HepG2 (cell line): Measurements from ENCODE around the gene BCL6. TPM values are rescaled to one million over a fixed set of nuclear protein-coding genes. Genes with fewer than 3 reads are reported as not detected.

ENCODE experiments used
- DNMT3B ChIP-seq: conservative IDR thresholded peaks from 2 replicates; pipeline ENCODE4 v1.6.1; 2016; ENCODE audit warnings: missing biosample characterization, control low read depth
- GATAD2A ChIP-seq: IDR thresholded peaks from 2 replicates; pipeline ENCODE4 v1.6.1; 2016
- IRF9 ChIP-seq: sonication (generic); formaldehyde crosslinking; IDR thresholded peaks from 2 replicates; pipeline ENCODE4 v1.8.0; 2022; ENCODE audit warnings: missing genetic modification reagents, mild to moderate bottlenecking, borderline replicate concordance
- RBFOX2 ChIP-seq: fragments of 200-400 bp; formaldehyde crosslinking; IDR thresholded peaks from 2 replicates; pipeline ENCODE4 v1.6.1; 2017; ENCODE audit warnings: low read depth, mild to moderate bottlenecking, low read length
- RBM39 ChIP-seq: fragments of 200-400 bp; formaldehyde crosslinking; IDR thresholded peaks from one replicate; pipeline ENCODE4 v1.6.1; 2018; ENCODE audit warnings: antibody characterized with exemption, mild to moderate bottlenecking, low read depth, low read length; ENCODE audit not compliant: poor library complexity, severe bottlenecking
- REPIN1 ChIP-seq: sonication (generic); formaldehyde crosslinking; IDR thresholded peaks from 2 replicates; pipeline ENCODE4 v1.8.0; 2022; ENCODE audit warnings: missing genetic modification reagents, low read depth, mild to moderate bottlenecking, borderline replicate concordance
- SKI ChIP-seq: fragments of 450-650 bp; IDR thresholded peaks from one replicate; pipeline ENCODE4 v1.6.1; 2018; ENCODE audit warnings: mild to moderate bottlenecking; ENCODE audit not compliant: partially characterized antibody
- SRSF1 ChIP-seq: fragments of 200-400 bp; formaldehyde crosslinking; optimal IDR thresholded peaks from 2 replicates; pipeline ENCODE3; 2017; ENCODE audit warnings: mild to moderate bottlenecking, low read depth, low read length, moderate library complexity
- TAF1 ChIP-seq: sonication (generic); formaldehyde crosslinking; IDR thresholded peaks from 2 replicates; pipeline ENCODE4 v1.4.0; 2020; ENCODE audit warnings: missing genetic modification reagents
- XRCC5 ChIP-seq: fragments of 200-400 bp; formaldehyde crosslinking; optimal IDR thresholded peaks from 2 replicates; pipeline ENCODE3; 2017; ENCODE audit warnings: mild to moderate bottlenecking, low read length
- ZNF225 ChIP-seq: sonication (generic); formaldehyde crosslinking; IDR thresholded peaks from 2 replicates; pipeline ENCODE4 v1.4.0; 2020; ENCODE audit warnings: mild to moderate bottlenecking, missing genetic modification reagents
- ZNF256 ChIP-seq: sonication (generic); formaldehyde crosslinking; conservative IDR thresholded peaks from 2 replicates; pipeline ENCODE4 v1.4.0; 2020; ENCODE audit warnings: missing genetic modification reagents
- ZNF274 ChIP-seq: sonication (generic); formaldehyde crosslinking; IDR thresholded peaks from 2 replicates; pipeline ENCODE4 v1.5.1; 2020; ENCODE audit warnings: mild to moderate bottlenecking, missing genetic modification reagents
- ZNF292 ChIP-seq: sonication (generic); formaldehyde crosslinking; IDR thresholded peaks from 2 replicates; pipeline ENCODE4 v1.8.1; 2022; ENCODE audit warnings: mild to moderate bottlenecking, low read depth, missing genetic modification reagents, borderline replicate concordance
- polyA plus RNA-seq, 8 experiments: library from polyadenylated mRNA; depleted of rRNA in 3 of 8; stranded (reverse) in 7 of 8; unstranded in 1 of 8; fragments of >200 nt; fragmentation: Illumina TruSeq in 4 of 8; extraction: Trizol in 4 of 8; gene quantifications; 2 replicates each; pipeline versions ENCODE4 v1.2.1 to v1.2.3, GENCODE V29; 2011 to 2016; ENCODE audit warnings: low read depth in 4 of 8, missing spikeins in 1 of 8, mixed read lengths in 1 of 8; ENCODE audit not compliant: insufficient read depth in 1 of 8
- total RNA-seq, 5 experiments: library from RNA; depleted of rRNA; stranded (reverse); fragments of >200 nt; fragmentation: Illumina TruSeq; extraction: Trizol; gene quantifications; 2 replicates each; pipeline ENCODE4 v1.2.3, GENCODE V29; 2016; ENCODE audit warnings: low read depth in 1 of 5
- TF ChIP-seq, protein P1 (sequence below): sonication (generic); formaldehyde crosslinking; IDR thresholded peaks from 2 replicates; pipeline ENCODE4 v1.4.0; 2020; ENCODE audit warnings: missing genetic modification reagents
- TF ChIP-seq, protein P2 (sequence below): sonication (generic); formaldehyde crosslinking; IDR thresholded peaks from 2 replicates; pipeline ENCODE4 v1.5.0; 2020; ENCODE audit warnings: missing genetic modification reagents
- TF ChIP-seq, protein P3 (sequence below): sonication (generic); formaldehyde crosslinking; IDR thresholded peaks from 2 replicates; pipeline ENCODE4 v1.4.0; 2020; ENCODE audit warnings: low read depth, mild to moderate bottlenecking, missing genetic modification reagents
- TF ChIP-seq, protein P4 (sequence below): IDR thresholded peaks from 2 replicates; pipeline ENCODE4 v1.6.1; 2012; ENCODE audit warnings: low read length, improper control_type of control experiment

The BCL6 gene
- total and polyA plus RNA-seq, 2 of the 13 experiments (the other 11 are each of a cell fraction or from before 2014, with no cell fraction given): 21.2 to 53.7 TPM

GRCh38 chr3:187739561-187740332 lies 5.5 kb downstream of the BCL6 start (continued):
- TF ChIP-seq, protein P1, sequence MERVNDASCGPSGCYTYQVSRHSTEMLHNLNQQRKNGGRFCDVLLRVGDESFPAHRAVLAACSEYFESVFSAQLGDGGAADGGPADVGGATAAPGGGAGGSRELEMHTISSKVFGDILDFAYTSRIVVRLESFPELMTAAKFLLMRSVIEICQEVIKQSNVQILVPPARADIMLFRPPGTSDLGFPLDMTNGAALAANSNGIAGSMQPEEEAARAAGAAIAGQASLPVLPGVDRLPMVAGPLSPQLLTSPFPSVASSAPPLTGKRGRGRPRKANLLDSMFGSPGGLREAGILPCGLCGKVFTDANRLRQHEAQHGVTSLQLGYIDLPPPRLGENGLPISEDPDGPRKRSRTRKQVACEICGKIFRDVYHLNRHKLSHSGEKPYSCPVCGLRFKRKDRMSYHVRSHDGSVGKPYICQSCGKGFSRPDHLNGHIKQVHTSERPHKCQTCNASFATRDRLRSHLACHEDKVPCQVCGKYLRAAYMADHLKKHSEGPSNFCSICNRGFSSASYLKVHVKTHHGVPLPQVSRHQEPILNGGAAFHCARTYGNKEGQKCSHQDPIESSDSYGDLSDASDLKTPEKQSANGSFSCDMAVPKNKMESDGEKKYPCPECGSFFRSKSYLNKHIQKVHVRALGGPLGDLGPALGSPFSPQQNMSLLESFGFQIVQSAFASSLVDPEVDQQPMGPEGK (CRISPR knock-in tag): peak; percentile 97
- 0 out of 2 replicates have a peak, but pooled peaks have one; percentile 37 for TF ChIP-seq DNMT3B (CRISPR knock-in tag)
- TF ChIP-seq ZNF225 (CRISPR knock-in tag): peak; percentile 38; the same call in 1 of the 2 replicates
- TF ChIP-seq, protein P2, sequence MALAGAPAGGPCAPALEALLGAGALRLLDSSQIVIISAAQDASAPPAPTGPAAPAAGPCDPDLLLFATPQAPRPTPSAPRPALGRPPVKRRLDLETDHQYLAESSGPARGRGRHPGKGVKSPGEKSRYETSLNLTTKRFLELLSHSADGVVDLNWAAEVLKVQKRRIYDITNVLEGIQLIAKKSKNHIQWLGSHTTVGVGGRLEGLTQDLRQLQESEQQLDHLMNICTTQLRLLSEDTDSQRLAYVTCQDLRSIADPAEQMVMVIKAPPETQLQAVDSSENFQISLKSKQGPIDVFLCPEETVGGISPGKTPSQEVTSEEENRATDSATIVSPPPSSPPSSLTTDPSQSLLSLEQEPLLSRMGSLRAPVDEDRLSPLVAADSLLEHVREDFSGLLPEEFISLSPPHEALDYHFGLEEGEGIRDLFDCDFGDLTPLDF (CRISPR knock-in tag): peak; percentile 11; the same call in 1 of the 2 replicates
- TF ChIP-seq GATAD2A (CRISPR knock-in tag): peak; percentile 49; the same call in 1 of the 2 replicates
- peak; percentile 23 for TF ChIP-seq SRSF1
- TF ChIP-seq, protein P3, sequence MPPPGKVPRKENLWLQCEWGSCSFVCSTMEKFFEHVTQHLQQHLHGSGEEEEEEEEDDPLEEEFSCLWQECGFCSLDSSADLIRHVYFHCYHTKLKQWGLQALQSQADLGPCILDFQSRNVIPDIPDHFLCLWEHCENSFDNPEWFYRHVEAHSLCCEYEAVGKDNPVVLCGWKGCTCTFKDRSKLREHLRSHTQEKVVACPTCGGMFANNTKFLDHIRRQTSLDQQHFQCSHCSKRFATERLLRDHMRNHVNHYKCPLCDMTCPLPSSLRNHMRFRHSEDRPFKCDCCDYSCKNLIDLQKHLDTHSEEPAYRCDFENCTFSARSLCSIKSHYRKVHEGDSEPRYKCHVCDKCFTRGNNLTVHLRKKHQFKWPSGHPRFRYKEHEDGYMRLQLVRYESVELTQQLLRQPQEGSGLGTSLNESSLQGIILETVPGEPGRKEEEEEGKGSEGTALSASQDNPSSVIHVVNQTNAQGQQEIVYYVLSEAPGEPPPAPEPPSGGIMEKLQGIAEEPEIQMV: peak; percentile 57; the same call in 1 of the 2 replicates
- no peak for TF ChIP-seq REPIN1 (CRISPR knock-in tag)
- TF ChIP-seq ZNF292 (CRISPR knock-in tag): no peak
- TF ChIP-seq RBM39: no peak
- TF ChIP-seq IRF9 (CRISPR knock-in tag): 0 out of 2 replicates have a peak, but pooled peaks have one; percentile 44
- TF ChIP-seq ZNF274 (CRISPR knock-in tag): 0 out of 2 replicates have a peak, but pooled peaks have one; percentile 42
- TF ChIP-seq SKI: peak; percentile 36
- TF ChIP-seq ZNF256 (CRISPR knock-in tag): no peak
- TF ChIP-seq, protein P4, sequence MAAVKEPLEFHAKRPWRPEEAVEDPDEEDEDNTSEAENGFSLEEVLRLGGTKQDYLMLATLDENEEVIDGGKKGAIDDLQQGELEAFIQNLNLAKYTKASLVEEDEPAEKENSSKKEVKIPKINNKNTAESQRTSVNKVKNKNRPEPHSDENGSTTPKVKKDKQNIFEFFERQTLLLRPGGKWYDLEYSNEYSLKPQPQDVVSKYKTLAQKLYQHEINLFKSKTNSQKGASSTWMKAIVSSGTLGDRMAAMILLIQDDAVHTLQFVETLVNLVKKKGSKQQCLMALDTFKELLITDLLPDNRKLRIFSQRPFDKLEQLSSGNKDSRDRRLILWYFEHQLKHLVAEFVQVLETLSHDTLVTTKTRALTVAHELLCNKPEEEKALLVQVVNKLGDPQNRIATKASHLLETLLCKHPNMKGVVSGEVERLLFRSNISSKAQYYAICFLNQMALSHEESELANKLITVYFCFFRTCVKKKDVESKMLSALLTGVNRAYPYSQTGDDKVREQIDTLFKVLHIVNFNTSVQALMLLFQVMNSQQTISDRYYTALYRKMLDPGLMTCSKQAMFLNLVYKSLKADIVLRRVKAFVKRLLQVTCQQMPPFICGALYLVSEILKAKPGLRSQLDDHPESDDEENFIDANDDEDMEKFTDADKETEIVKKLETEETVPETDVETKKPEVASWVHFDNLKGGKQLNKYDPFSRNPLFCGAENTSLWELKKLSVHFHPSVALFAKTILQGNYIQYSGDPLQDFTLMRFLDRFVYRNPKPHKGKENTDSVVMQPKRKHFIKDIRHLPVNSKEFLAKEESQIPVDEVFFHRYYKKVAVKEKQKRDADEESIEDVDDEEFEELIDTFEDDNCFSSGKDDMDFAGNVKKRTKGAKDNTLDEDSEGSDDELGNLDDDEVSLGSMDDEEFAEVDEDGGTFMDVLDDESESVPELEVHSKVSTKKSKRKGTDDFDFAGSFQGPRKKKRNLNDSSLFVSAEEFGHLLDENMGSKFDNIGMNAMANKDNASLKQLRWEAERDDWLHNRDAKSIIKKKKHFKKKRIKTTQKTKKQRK: no peak
- peak; percentile 84 for TF ChIP-seq RBFOX2
- 0 out of 2 replicates have a peak, but pooled peaks have one; percentile 19 for TF ChIP-seq TAF1 (CRISPR knock-in tag)
- TF ChIP-seq XRCC5: peak; percentile 77
